Measurements from ENCODE around the gene C9orf72. TPM values are rescaled to one million over a fixed set of nuclear protein-coding genes. Genes with fewer than 3 reads are reported as not detected.

Gene C9orf72
- total and polyA plus RNA-seq, 2 of the 13 experiments (the other 11 are each of a cell fraction or from before 2014, with no cell fraction given), result 3.1 to 5.9 TPM

GRCh38 chr9:27539479-27540441, 33.5 kb downstream of the C9orf72 start (continued):
- TF ChIP-seq ZNF609 (CRISPR knock-in tag; IDR thresholded peaks at IDR 0.05; ENCODE audit: borderline replicate concordance), result 0 out of 2 replicates have a peak, but pooled peaks have one; percentile 31
- TF ChIP-seq ZFP91 (CRISPR knock-in tag; IDR thresholded peaks at IDR 0.05; ENCODE audit: borderline replicate concordance), result no peak
- no peak for TF ChIP-seq PRMT3 (CRISPR knock-in tag; IDR thresholded peaks at IDR 0.05; ENCODE audit: borderline replicate concordance, low read depth)
- TF ChIP-seq ZNF337 (CRISPR knock-in tag; IDR thresholded peaks at IDR 0.05; ENCODE audit: borderline replicate concordance, low read depth), result no peak
- TF ChIP-seq HOXA7 (CRISPR knock-in tag; IDR thresholded peaks at IDR 0.05), result no peak
- no peak for TF ChIP-seq PHB2 (IDR thresholded peaks at IDR 0.05; ENCODE audit: partially characterized antibody)
- no peak for TF ChIP-seq ZBTB2 (CRISPR knock-in tag; IDR thresholded peaks at IDR 0.05; ENCODE audit: low read depth)
- TF ChIP-seq MAF1 (CRISPR knock-in tag; IDR thresholded peaks at IDR 0.05; ENCODE audit: borderline replicate concordance), result no peak
- no peak for TF ChIP-seq E2F1 (CRISPR knock-in tag; IDR thresholded peaks at IDR 0.05)
- no peak for TF ChIP-seq FOSL1 (CRISPR knock-in tag; IDR thresholded peaks at IDR 0.05; ENCODE audit: borderline replicate concordance)
- no peak for TF ChIP-seq LCORL (IDR thresholded peaks at IDR 0.05)
- peak; percentile 68; the same call in 1 of the 2 replicates for TF ChIP-seq LCORL (CRISPR knock-in tag; IDR thresholded peaks at IDR 0.05)
- no peak for TF ChIP-seq MTF2 (CRISPR knock-in tag; IDR thresholded peaks at IDR 0.05; ENCODE audit: borderline replicate concordance)
- TF ChIP-seq ZNF605 (CRISPR knock-in tag; IDR thresholded peaks at IDR 0.05), result no peak
- peak; percentile 62; the same call in 1 of the 2 replicates for TF ChIP-seq SOX5 (CRISPR knock-in tag; IDR thresholded peaks at IDR 0.05; ENCODE audit: borderline replicate concordance)
- TF ChIP-seq ZBTB26 (CRISPR knock-in tag; IDR thresholded peaks at IDR 0.05; ENCODE audit: borderline replicate concordance), result no peak

All from HepG2 (cell line).